GM18499 (cell line): Measurements from ENCODE around the gene TIGD3.

Source experiments
- ATAC-seq: cut with Tn5 transposase; IDR thresholded peaks from one replicate; pipeline ENCODE4 v1.9.1; 2021; ENCODE audit warnings: moderate number of reproducible peaks; ENCODE audit not compliant: insufficient read depth, unreplicated experiment

The TIGD3 gene

GRCh38 chr11:65402790-65403189, 48.2 kb downstream of the TIGD3 start:
- no peak for ATAC-seq

GRCh38 chr11:65403607-65404121, 49.1 kb downstream of the TIGD3 start:
- ATAC-seq: no peak

DNA sequence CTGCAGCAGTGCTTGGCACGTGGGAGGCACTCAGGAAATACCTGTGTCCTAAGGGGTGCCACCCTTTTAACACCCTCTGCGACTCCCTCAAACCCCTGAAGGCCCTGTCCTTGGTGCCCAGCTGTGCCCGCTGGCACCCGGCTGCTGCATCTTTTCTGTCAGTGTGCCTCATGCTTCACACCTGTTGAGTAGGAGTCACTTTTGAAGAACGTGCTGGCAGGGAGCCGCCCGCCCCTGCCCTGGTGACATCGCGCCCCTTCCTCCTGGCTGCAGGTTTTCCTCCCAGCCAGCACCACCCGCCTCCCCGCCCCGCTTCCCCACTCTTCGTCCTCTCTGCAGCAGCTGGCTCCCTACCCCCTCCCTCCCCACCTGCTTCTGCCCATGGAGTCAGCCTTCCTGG, 49.7 kb downstream of the TIGD3 start:
- no peak for ATAC-seq

GRCh38 chr11:65404638-65405339, 50.2 kb downstream of the TIGD3 start:
- no peak for ATAC-seq
